HEK293 (cell line): ENCODE results near the gene IMPACT.

Experiments
- CTCF ChIA-PET: fragments of 350-600 bp; formaldehyde crosslinking; extraction: SDS; loops from one replicate; lab custom pipeline; 2021; ENCODE audit warnings: antibody characterized with exemption; lab: Yijun Ruan, JAX
- POLR2A ChIA-PET: fragments of 300-600 bp; formaldehyde crosslinking; extraction: SDS; loops from one replicate; lab custom pipeline; 2020; ENCODE audit warnings: antibody characterized with exemption, inconsistent platforms; lab: Yijun Ruan, JAX
- H3K27ac ChIP-seq: fragments of 200-500 bp; sonication (Bioruptor generic); 2 replicates; pipeline ENCODE4 v1.5.1; 2014; ENCODE audit warnings: low read depth, low read length, control low read depth, inconsistent platforms; ENCODE audit errors: extremely low read depth
- H3K36me3 ChIP-seq, 2 experiments: fragments of 200-500 bp in 1 of 2; sonication (Bioruptor generic) in 1 of 2; 1 replicate in 1 of 2; 2 replicates in 1 of 2; pipeline ENCODE4 v1.5.1; 2014 to 2017; ENCODE audit warnings: inconsistent platforms in 2 of 2, low read length in 2 of 2; ENCODE audit not compliant: control insufficient read depth in 2 of 2, insufficient read depth in 1 of 2
- H3K4me1 ChIP-seq: fragments of 200-500 bp; sonication (Bioruptor generic); 2 replicates; pipeline ENCODE4 v1.5.1; 2014; ENCODE audit warnings: mild to moderate bottlenecking, low read length, inconsistent platforms; ENCODE audit not compliant: control insufficient read depth, insufficient read depth
- H3K4me3 ChIP-seq: 2 replicates; pipeline ENCODE4 v1.5.1; 2011; ENCODE audit warnings: low read depth, mild to moderate bottlenecking, control low read depth, low read length, moderate library complexity
- H3K9me3 ChIP-seq: fragments of 200-500 bp; sonication (Bioruptor generic); 2 replicates; pipeline ENCODE4 v1.5.1; 2014; ENCODE audit warnings: low read depth, low read length, inconsistent platforms; ENCODE audit not compliant: control insufficient read depth, insufficient read depth
- MZF1 ChIP-seq: fragments of 450-650 bp; formaldehyde crosslinking; IDR thresholded peaks from 2 replicates; pipeline ENCODE4 v1.5.1; 2017; ENCODE audit warnings: missing biosample characterization, missing genetic modification characterization, borderline replicate concordance
- REPIN1 ChIP-seq: fragments of 450-650 bp; formaldehyde crosslinking; IDR thresholded peaks from 2 replicates; pipeline ENCODE4 v1.5.1; 2017; ENCODE audit warnings: missing biosample characterization, missing genetic modification characterization, low read depth
- ZBTB48 ChIP-seq: fragments of 450-650 bp; formaldehyde crosslinking; IDR thresholded peaks from 2 replicates; pipeline ENCODE4 v1.5.1; 2016; ENCODE audit warnings: missing biosample characterization, missing genetic modification characterization
- ZFP69B ChIP-seq: fragments of 450-650 bp; formaldehyde crosslinking; IDR thresholded peaks from 2 replicates; pipeline ENCODE4 v1.5.1; 2016; ENCODE audit warnings: missing biosample characterization, missing genetic modification characterization
- ZNF16 ChIP-seq: fragments of 450-650 bp; formaldehyde crosslinking; IDR thresholded peaks from 2 replicates; pipeline ENCODE4 v1.5.1; 2016; ENCODE audit warnings: low read depth, missing biosample characterization, missing genetic modification characterization
- ZNF324 ChIP-seq: fragments of 450-650 bp; formaldehyde crosslinking; IDR thresholded peaks from 2 replicates; pipeline ENCODE4 v1.5.1; 2016; ENCODE audit warnings: missing biosample characterization, missing genetic modification characterization
- ZNF37A ChIP-seq: fragments of 450-650 bp; IDR thresholded peaks from 2 replicates; pipeline ENCODE4 v1.5.1; 2018; ENCODE audit warnings: missing biosample characterization, missing genetic modification characterization
- ZNF501 ChIP-seq: fragments of 450-650 bp; formaldehyde crosslinking; IDR thresholded peaks from 2 replicates; pipeline ENCODE4 v1.5.1; 2016; ENCODE audit warnings: missing biosample characterization, missing genetic modification characterization
- ZNF585B ChIP-seq: fragments of 450-650 bp; formaldehyde crosslinking; IDR thresholded peaks from 2 replicates; pipeline ENCODE4 v1.5.1; 2016; ENCODE audit warnings: missing biosample characterization, missing genetic modification characterization
- ZNF629 ChIP-seq: fragments of 450-650 bp; formaldehyde crosslinking; IDR thresholded peaks from 2 replicates; pipeline ENCODE4 v1.5.1; 2017; ENCODE audit warnings: missing biosample characterization, missing genetic modification characterization
- ZNF654 ChIP-seq: fragments of 450-650 bp; formaldehyde crosslinking; IDR thresholded peaks from 2 replicates; pipeline ENCODE4 v1.5.1; 2016; ENCODE audit warnings: low read depth, missing biosample characterization, missing genetic modification characterization
- ZNF670 ChIP-seq: fragments of 450-650 bp; formaldehyde crosslinking; IDR thresholded peaks from 2 replicates; pipeline ENCODE4 v1.5.1; 2016; ENCODE audit warnings: missing biosample characterization, missing genetic modification characterization, low read depth
- ZNF701 ChIP-seq: fragments of 450-650 bp; formaldehyde crosslinking; IDR thresholded peaks from 2 replicates; pipeline ENCODE4 v1.5.1; 2016; ENCODE audit warnings: missing biosample characterization, missing genetic modification characterization
- ZNF768 ChIP-seq: fragments of 450-650 bp; formaldehyde crosslinking; IDR thresholded peaks from 2 replicates; pipeline ENCODE4 v1.5.1; 2018; ENCODE audit warnings: missing biosample characterization, mild to moderate bottlenecking, missing genetic modification characterization
- ZNF785 ChIP-seq: fragments of 450-650 bp; formaldehyde crosslinking; IDR thresholded peaks from 2 replicates; pipeline ENCODE4 v1.5.1; 2016; ENCODE audit warnings: missing biosample characterization, missing genetic modification characterization
- ZNF837 ChIP-seq: fragments of 450-650 bp; formaldehyde crosslinking; IDR thresholded peaks from 2 replicates; pipeline ENCODE4 v1.5.1; 2016; ENCODE audit warnings: missing biosample characterization, missing genetic modification characterization
- ZXDB ChIP-seq: fragments of 450-650 bp; formaldehyde crosslinking; IDR thresholded peaks from 2 replicates; pipeline ENCODE4 v1.5.1; 2016; ENCODE audit warnings: missing biosample characterization, missing genetic modification characterization

Gene IMPACT

DNA sequence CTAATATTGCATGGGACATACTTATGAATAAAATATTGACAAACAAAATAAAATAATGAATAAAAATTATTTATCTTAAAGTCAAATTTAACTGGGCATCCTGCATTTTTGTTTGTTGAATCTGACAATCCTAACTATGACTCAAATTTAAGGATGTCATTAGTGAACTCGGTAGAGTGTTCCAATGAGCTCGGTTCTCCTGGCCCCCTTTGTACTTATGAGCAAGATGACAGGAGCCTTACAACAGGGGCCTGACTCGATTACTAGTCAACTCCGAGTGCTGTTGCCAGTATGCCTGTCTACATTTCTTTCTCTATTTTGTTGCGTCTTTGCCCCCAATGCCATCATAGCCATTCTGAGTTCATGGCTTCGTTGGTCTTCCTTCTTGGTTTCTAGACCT is 74.3 kb downstream of the IMPACT start:
- TF ChIP-seq ZNF670 (tag by site-specific recombination) (no peak), ZNF501 (tag by site-specific recombination) (no peak), ZNF629 (tag by site-specific recombination) (no peak), ZNF768 (tag by site-specific recombination) (no peak), ZXDB (tag by site-specific recombination) (no peak), ZNF785 (no peak), ZBTB48 (tag by site-specific recombination) (no peak), MZF1 (no peak)
- TF ChIP-seq, all 188 proteins: peak for 0
- no peaks in the 10 kb centered on the region for H3K9me3 ChIP-seq
- ChIA-PET CTCF (interaction anchor here (0.5 to 5.7 kb wide), 6 partner anchors 9 to 248 kb away, joined by 4 to 39 read pairs (median 8); no protein-coding TSS in a partner anchor), POLR2A (no interaction called here)
- no peak overlapping the region for H3K27ac ChIP-seq
- no peaks in the 10 kb centered on the region for H3K36me3 ChIP-seq
- H3K4me3 ChIP-seq = no peak overlapping the region
- H3K4me1 ChIP-seq = no peaks in the 10 kb centered on the region

DNA sequence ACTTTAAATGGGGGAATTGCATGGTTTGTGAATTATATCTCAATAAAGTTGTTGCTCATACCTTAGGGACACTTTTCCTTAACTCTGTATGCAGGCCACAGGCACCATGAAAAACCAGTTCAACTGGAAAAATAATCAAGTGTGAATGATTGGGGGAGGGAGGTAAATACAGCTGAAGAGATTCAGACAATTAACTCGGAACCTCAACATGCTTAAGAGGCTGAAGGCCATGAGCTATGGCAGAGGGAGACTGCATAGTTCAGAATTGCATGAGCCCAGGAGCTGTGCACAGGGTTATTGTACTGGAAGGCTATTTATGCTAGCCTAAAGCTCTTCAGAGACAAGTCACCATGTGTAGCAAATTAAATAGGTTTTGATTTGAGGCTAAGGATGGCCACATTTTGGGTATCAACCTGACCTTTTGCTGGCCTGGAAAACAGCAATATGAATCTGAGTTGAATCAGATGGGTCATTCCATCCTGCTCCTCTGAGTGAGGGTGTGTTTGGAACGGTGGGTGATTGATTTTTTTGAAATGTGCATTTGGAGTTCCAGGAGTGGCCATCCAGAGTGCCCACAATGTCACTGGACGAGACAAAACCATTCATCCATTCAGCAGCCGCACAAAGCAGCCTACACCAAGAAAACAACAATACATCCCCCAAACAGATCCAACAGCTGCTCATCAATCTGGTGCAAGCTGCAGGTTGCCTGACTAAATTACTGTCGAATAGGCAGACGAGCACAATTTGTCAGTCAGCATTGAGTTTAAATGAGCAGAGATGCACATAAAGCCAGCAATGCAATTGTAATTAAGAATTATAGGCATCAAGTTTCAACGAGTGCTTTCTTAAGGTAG is 76.4 kb downstream of the IMPACT start:
- POLR2A ChIA-PET = no interaction called here
- TF ChIP-seq ZNF585B (no peak), ZNF654 (tag by site-specific recombination) (no peak), ZFP69B (tag by site-specific recombination) (no peak), ZNF324 (tag by site-specific recombination) (no peak), REPIN1 (no peak), ZNF501 (tag by site-specific recombination) (no peak), ZNF837 (tag by site-specific recombination) (no peak), ZNF37A (no peak), ZNF16 (tag by site-specific recombination) (no peak), ZNF701 (tag by site-specific recombination) (no peak)
- TF ChIP-seq, all 188 proteins: peak for 0
- no peaks in the 10 kb centered on the region for H3K36me3 ChIP-seq
- no peaks in the 10 kb centered on the region for H3K9me3 ChIP-seq
- H3K4me1 ChIP-seq = no peaks in the 10 kb centered on the region
- CTCF ChIA-PET = interaction anchor here (0.7 to 2.5 kb wide), 4 partner anchors 11 to 42 kb away, joined by 4 to 14 read pairs (median 11); no protein-coding TSS in a partner anchor
- H3K4me3 ChIP-seq = no peak overlapping the region
- no peak overlapping the region for H3K27ac ChIP-seq
